Urothelium cell line (cell line): ENCODE data around the gene MAGEB3.
A peak's percentile ranks its signal among the peaks of the same experiment; 100 is the strongest.
"Not testable (repeated sequence)": the region's sequence is repeated elsewhere in the genome, so short reads cannot be mapped to it uniquely, and the experiment has no call there.

Source experiments
- DNase-seq: peaks from one replicate; pipeline ENCODE4 v3.0.0; 2011; ENCODE audit warnings: low spot score, mixed read lengths
- FAIRE-seq: peaks from 2 replicates; lab custom pipeline; 2011; peaks lifted over from hg19 to GRCh38; lab: Jason Lieb, UNC

MAGEB3 gene, protein sequence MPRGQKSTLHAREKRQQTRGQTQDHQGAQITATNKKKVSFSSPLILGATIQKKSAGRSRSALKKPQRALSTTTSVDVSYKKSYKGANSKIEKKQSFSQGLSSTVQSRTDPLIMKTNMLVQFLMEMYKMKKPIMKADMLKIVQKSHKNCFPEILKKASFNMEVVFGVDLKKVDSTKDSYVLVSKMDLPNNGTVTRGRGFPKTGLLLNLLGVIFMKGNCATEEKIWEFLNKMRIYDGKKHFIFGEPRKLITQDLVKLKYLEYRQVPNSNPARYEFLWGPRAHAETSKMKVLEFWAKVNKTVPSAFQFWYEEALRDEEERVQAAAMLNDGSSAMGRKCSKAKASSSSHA

DNA sequence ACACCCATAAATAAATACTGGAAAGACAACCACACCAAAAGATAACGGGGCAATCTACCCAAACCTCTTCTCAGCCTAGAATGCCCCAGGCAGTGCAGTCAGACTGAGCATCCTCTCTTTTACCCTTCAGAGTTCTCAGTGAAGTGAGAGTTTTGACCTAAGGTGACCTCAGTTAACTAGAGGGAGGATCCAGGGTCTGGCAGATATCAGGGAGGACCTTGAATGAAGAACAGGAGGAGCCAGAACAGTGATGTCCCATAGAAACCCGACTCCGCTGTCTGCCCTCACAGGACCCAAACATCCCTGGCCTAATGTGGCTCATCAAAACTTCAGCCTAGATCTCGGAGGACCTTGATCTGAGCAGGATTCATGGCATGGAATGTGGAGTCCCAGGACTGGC lies at the start of gene MAGEB3:
TSS of gene MAGEB3 (plus strand) at position 263 of the 400 bp plus-strand sequence. CDS start 5,268 bp downstream, outside the sequence.
- FAIRE-seq = no peak
- DNase-seq = no peak

DNA sequence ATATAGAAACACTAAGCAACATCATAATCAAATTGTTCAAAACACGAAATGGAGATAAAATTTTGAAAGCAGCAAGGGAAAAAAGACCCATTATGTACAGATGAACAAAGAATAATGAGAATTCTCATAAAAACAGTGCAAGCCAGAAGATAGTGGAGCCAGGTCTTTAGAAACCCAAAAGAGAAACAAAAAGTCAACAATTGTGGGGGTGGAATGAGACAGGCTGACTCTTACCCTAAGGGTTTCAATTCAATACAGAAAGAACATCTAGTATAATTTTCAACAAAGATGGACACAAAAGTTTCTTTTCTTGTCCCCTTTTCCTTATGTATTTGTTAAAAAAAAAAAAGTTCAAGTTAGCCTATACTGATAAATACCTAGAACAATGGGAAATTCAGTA lies 49.1 kb upstream of the MAGEB3 start:
- no peak for DNase-seq
- FAIRE-seq = no peak

DNA sequence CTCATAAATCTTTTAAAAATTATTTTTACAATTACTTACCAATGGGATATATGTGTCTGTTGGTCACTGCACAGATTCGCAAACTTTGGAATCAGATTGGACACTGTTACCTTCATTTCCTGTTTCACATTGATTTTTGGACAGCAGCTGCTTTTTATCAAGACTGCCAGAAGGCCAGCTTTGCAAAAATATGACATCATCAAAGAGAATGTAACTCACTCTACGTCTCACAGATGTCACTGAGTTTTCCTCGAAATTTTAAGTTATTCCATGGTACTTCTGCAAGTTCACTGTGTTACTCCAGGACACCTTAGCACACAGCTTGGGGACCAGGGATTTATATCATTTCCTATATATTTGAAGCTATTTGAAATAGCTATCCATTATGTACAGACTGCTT lies 46.9 kb upstream of the MAGEB3 start:
- FAIRE-seq = no peak
- DNase-seq = no peak

DNA sequence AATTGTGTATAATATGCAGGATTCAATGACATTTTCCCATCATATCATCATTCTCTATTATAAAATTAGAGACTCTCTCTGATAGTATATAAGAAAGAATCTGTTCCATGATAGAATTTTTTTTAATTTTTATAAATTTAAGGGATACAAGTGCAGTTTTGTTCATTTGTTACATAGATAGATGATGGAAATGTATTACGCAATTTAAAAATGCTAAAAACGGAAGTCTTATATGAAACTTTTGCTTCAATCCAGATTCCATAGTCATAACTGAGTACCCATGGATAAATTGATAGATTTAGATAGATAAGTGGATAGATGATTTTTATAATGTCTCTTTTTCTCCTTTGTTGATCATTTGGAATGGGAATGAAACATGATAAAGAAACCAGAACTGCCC lies 40.0 kb upstream of the MAGEB3 start:
- DNase-seq (no peak), FAIRE-seq (no peak)

DNA sequence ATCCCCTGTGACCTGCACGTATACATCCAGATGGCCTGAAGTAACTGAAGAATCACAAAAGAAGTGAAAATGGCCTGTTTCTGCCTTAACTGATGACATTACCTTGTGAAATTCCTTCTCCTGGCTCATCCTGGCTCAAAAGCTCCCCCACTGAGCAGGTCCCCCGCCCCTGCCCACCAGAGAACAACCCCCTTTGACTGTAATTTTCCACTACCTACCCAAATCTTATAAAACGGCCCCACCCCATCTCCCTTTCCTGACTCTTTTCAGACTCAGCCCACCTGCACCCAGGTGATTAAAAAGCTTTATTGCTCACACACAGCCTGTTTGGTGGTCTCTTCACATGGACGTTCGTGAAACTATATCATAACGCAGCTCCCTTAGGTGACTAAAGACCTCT lies 36.5 kb upstream of the MAGEB3 start:
- DNase-seq, FAIRE-seq: not testable (repeated sequence)

DNA sequence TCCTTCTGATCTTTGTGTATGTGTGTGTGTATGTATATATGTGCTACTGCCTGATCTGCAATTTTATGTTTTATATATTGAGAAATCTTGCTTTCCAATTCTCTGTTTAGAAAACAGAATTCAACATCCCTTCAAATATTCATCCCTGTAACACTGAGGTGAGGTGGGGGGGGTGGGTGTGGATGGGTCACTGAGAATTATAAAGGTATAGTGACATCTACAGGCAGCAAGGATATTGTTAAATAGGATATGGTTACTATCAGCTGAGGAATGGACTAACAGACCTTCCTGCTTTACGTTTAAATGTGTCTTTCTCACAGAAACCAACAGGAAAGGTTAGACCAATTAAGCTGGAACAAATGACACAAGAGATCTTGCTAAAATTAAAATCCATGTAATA lies 34.1 kb upstream of the MAGEB3 start:
- FAIRE-seq (no peak), DNase-seq (peak; percentile 6)

DNA sequence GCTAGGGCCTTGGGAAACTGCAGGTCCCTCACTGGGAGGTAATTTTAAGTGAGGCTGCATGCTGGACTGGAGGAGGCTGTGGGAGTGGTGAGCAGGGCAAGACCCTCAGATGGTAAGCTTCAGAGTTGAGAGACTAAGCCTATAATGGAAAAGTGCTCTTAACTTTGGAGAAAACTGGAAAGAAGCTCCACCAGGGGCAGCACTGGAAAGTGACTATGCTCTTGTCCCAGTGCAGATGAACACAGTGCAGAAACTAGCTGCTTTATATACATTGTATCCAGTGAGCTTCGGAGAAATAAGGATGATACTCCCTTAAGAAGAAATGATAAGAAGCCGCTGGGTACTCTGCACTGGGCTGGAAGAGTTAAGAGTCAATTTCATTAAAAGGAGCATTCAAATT lies 18.3 kb upstream of the MAGEB3 start:
- FAIRE-seq (no peak), DNase-seq (no peak)

DNA sequence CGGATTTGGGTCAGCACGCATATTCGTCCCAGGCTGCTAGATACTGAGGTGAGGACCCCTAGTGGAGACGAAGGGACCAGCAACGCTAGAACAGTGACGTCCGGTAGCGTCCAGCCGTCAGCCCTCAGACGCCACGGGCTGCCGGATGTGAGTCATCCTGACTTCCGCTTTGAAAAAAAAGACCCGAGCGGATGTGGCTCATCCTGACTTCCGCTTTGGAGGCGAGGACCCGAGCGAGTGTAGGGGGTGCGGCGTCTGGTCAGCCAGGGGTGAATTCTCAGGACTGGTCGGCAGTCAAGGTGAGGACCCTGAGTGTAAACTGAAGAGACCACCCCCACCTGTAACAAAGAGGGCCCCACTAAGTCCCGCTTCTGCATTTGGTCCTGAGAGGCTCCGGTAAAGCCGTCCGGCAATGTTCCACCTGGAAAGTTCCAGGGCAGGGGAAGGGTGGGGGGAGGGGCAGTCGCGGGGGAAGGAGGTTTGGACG lies 15.1 kb upstream of the MAGEB3 start, which contains the start of gene MAGEB2:
TSS of gene MAGEB2 (plus strand) at position 207 of the 487 bp plus-strand sequence. CDS start 3,018 bp downstream, outside the sequence.
- peak; percentile 76 for DNase-seq

DNA sequence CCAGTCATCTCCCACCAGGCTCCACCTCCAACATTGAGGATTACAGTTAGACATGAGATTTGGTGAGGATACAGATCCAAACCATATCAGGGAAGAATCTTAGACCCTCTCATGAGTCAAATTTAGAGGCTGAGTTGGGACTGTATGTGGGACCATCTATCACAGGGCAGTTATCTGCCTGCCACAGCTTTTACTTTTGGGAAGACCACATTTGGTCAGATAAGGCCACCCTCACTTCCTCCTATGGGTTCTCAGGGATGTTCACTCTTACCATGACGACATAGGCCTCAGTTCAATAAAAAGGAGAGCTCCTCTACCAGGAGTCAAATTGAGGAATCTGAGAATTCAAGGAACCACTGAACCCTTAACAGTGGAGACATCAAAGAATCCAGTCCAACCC lies 13.0 kb upstream of the MAGEB3 start:
- DNase-seq (no peak), FAIRE-seq (no peak)

More for the DNA sequence above, 15.1 kb upstream of the MAGEB3 start, which contains the start of gene MAGEB2:
- FAIRE-seq = no peak

DNA sequence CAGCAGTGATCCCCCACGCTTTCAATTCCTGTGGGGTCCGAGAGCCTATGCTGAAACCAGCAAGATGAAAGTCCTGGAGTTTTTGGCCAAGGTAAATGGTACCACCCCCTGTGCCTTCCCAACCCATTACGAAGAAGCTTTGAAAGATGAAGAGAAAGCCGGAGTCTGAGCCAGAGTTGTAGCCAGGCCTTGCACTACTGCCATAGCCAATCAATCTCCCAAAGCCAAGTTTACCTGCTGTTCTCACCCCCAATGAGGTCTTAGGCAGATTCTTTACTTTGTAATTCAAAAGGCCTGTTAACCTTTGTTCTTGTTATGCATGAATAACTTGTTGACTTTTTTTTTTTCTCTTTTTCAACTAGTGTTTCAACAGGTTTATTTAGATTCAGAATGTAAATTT lies 11.1 kb upstream of the MAGEB3 start:
- no peak for FAIRE-seq
- no peak for DNase-seq

DNA sequence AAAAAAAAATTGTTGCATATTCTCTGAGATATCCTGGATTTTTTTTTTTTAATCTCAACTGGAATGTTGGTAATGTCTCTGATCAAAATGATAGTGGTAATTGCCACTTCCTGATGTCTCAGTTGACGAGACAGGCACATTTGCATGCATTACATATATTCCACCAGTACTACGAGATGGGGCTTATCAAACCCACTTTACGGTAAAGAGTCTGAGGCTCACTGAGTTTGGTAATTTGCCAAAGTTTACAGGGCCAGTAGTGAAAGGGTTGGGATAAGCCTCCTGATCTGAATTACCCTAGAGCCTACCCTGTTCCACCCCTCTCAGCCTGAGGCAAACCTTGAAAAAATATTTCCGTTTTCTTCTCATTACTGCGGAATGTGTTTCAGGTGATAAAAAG lies 9.8 kb upstream of the MAGEB3 start:
- FAIRE-seq (no peak), DNase-seq (no peak)

DNA sequence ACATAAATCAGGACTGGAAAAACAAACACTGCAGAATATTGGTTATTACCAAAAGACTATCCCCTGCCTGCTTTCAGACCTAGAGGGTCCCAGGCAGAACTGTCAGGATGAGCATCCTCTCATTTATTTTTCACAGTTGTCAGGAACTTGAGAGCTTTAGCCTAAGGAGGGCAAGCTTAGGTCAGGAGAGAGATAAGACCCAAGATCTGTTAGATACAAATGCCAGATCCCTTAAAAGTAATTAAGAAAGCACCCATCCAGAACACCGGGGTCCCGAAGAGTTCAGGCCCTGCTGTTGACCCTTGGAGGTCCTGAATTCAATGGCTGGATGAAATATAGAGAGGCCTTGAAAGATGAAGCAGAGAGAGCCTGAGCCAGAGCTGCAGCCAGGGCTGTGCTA lies 5.9 kb upstream of the MAGEB3 start:
- no peak for FAIRE-seq
- DNase-seq = no peak

DNA sequence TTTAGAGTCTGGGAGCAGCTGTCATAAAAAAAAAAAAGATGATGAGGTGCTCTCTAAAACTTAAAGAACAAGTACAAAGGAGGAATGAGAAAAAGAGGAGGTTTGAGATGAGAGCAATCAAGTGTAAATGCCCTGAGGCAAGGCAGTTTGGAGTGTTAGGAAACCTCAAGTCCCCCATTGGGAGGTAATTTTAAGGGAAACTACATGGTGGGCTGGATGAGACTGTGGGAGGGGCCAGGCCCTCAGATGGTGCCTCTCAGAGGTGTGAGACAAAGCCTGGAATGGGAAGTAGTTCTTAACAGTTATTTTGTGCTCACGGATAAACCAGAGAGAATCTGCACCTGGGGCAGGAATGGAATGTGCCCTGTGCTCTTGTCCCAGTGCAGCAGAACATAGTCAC lies 1.9 kb upstream of the MAGEB3 start:
- FAIRE-seq (no peak), DNase-seq (no peak)

DNA sequence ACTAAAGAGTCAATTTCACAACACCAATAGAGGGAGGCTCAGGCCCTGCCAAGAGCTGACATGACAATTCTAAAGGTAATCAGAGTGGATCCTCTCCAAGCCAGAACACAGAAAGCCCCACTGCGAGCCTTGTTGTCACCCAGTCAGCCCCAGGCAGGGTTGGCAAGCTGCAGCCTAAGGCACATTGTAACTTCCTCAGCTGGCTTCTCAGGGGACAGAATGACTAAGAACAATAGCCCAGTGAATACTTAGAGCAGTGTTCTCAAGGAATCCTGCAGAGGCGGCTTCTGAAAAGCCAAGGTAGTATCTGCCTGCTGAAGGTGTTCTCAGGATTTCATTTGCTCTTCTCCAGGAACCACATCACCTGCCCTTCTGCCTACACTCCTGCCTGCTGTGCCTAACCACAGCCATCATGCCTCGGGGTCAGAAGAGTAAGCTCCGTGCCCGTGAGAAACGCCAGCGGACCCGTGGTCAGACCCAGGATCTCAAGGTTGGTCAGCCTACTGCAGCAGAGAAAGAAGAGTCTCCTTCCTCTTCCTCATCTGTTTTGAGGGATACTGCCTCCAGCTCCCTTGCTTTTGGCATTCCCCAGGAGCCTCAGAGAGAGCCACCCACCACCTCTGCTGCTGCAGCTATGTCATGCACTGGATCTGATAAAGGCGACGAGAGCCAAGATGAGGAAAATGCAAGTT lies 11.4 kb downstream of the MAGEB3 start, which contains the start of gene MAGEB4:
TSS of gene MAGEB4 (plus strand) at position 277 of the 692 bp plus-strand sequence. CDS start at position 413, 136 bp downstream.
- DNase-seq (no peak), FAIRE-seq (no peak)

DNA sequence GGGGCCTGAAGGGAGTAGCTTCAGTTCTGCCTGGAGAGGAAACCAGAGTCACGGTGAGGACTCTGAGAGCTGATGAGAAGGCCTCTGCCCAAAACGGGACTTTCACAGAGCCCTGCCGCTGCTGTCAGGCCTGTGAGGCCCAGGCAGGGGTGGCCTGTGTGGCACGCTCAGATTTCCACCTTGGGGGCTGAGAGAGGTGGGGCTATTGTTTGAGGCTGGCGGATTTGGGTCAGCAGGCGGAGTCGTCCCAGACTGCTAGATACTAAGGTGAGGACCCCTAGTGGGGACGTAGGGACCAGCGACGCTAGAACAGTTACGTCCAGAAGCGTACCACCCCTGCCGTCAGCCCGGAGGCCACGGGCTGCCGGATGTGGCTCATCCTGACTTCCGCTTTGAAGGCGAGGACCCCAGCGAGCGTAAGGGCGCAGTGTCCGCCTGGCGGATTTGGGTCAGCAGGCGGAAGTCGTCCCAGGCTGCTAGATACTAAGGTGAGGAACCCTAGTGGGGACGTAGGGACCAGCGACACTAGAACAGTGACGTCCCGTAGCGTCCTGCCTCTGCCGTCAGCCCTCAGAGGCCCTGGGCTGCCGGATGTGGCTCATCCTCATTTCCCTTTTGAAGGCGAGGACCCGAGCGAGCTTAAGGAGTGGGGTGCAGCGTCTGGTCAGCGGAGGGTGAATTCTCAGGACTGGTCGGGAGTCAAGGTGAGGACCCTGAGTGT lies 16.5 kb downstream of the MAGEB3 start, which contains the start of gene MAGEB1:
TSS of gene MAGEB1 (plus strand) at position 378 of the 721 bp plus-strand sequence. CDS start 3,348 bp downstream, outside the sequence.
- DNase-seq (no peak), FAIRE-seq (no peak)

DNA sequence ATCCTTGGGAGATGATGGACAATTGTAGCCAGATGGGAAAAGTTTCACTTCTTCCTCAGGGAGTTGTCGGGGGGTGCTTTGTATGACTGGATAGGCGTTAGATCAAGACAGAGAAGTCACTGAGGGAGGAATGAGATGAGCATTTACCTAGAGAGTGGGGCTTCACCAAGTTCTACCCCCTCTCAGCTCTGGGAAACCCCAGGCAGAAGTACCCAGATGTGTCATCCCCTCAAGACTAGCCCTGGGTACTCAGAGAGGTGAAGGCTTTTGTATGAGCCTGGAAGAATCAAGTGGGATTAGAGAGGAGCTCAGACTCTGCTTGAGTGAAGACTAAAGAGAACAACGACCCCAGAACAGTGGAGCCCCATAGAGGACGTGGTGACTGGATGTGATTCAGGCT lies 18.4 kb downstream of the MAGEB3 start:
- FAIRE-seq (no peak), DNase-seq (no peak)

DNA sequence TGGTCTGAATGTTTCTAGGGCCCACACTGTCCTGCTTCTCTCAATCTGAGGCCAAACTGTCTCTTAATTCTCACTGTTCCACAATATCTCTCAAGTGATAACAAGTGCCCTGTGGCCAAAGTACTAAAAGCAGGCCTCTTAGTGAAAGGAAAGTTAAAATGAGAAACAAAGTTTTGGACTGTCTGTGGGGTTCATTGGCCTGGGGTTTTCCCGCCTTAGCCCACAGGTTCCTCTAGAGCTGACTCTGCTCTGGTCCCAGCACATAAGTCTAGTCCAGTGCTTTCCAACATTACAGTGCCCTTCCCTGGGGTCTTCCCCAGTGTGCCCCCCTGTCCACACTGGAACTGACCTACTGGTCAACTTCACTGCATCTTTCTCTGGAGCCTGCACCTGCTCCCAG lies 22.8 kb downstream of the MAGEB3 start:
- FAIRE-seq = no peak
- no peak for DNase-seq

DNA sequence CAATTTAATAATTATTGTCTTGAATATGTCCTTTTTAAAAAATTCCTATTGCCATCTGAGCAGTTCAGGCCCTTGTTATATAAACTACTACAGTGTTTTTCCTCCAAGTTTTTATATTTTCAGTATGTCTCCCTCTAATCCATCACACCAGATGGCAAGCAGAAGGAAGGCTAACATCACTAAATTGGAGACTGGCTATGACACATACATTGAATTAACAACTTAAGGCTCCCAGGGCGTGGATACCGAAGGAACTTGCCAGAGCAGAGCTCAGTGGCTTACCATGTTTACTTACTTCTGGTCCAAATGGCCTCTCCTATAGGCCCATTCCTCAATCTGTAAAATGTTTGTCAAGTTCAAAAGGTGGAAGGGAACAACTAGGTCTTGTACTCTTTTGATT lies 29.5 kb downstream of the MAGEB3 start:
- FAIRE-seq (no peak), DNase-seq (no peak)

DNA sequence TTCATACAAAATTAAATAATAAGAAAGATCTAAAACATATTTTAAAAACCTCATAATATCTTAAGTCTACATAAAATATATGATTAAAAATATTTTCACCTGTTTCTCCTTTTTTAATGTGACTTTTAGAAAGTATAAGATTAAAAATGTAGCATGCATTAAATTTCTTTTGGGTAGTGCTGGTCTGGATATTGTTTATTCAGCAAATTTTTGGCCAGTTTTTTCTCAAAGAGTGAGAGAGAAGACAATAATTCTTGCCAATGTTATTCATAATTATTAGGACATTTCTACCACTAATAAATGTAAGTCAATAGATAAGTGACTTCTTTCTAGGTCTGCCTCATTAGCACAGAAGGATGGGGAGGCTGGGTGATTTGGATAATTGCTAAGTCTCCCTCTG lies 30.6 kb downstream of the MAGEB3 start:
- no peak for FAIRE-seq
- DNase-seq = no peak

DNA sequence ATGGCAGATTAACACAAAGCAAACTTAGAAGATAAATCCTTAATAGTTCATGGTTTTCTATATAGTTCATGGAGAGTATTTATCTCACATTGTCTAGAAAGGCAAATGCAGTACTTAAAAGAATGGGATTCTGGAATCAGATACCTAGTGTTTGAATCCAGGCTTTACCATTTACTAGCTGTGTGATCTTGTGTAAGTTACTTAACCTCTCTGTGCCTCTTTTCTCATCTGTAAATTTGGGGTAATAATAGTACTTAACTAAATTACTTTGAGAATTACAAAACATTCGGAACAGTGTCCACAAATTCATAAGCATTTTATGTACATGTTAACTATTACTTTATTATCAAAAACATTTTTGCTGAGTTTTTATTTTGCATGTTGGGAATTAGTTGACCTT lies 32.3 kb downstream of the MAGEB3 start:
- no peak for DNase-seq
- no peak for FAIRE-seq

DNA sequence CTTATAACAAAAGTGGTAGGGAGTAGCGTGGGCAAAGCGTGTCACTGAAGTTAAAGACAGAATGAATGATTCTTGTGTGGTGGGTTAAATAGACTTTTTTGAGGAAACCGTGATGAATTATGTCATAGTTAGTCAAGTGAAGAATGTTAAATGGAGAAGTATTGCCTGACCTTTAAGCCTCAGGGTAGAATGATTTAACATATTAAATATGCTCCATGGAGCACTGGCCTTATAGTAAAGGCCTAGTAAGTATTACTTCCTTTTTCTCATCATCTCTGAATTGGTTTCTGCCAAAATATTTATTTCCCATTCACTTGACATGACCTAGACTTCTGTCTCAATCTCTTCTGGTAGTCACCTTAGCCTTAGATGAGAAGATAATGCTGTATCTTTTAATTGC lies 40.2 kb downstream of the MAGEB3 start:
- no peak for DNase-seq
- FAIRE-seq = no peak
